Measurements from ENCODE around the gene PTH1R.

PTH1R gene

GRCh38 chr3:46862369-46863025 is 15.0 kb upstream of the PTH1R start:
- no peak overlapping the region for H3K27ac ChIP-seq
- no peak for DNase-seq (ENCODE audit: low read depth, low spot score)

- DNase-seq (ENCODE audit: low read depth, low spot score): no peak
- H3K27ac ChIP-seq: no peak within 1 kb of the TSS
Measured at GRCh38 chr3:46863261-46863782, 14.2 kb upstream of the PTH1R start, which contains the start of gene MYL3. Gene MYL3 (minus strand): TSS chr3:46863444. CDS start chr3:46863390, 54 bp downstream.

GRCh38 chr3:46864061-46864881 is 13.2 kb upstream of the PTH1R start:
- no peak overlapping the region for H3K27ac ChIP-seq
- no peak for DNase-seq (ENCODE audit: low read depth, low spot score)

- DNase-seq (ENCODE audit: low read depth, low spot score): no peak
- H3K27ac ChIP-seq: no peak overlapping the region
Measured at GRCh38 chr3:46865031-46865507, 12.5 kb upstream of the PTH1R start.

- DNase-seq (ENCODE audit: low read depth, low spot score): no peak
- no peak overlapping the region for H3K27ac ChIP-seq
Measured at GRCh38 chr3:46865546-46865945, 12.0 kb upstream of the PTH1R start.

DNA sequence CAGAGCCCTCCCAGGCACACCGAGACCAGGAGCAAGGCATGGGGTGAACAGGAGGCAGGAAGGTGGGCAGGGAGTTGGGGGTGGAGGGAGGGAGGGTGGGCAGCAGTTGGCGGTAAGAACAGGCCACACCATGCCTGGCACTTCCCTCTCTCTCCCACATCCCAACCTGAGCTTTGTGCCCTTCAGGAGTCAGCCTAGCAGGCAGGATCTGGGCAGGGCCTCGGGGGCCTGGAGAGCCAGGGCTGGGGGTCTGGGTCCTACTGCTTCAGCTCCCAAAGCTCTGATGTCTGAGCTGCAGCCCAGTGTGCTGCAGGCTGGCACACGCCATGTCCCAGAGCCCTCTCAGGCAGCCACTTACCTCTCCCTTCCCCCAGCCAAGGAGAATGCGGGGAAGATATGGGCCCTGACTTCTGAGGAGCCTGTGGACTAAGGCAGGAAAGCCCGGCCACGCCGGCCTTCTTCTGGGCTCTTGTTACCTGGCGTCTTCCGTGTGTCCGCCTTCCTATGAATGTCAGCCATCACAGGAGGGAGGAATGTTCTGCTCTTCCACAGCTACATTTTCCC is 11.4 kb upstream of the PTH1R start:
- H3K27ac ChIP-seq: no peak overlapping the region
- DNase-seq (ENCODE audit: low read depth, low spot score): no peak

- DNase-seq (ENCODE audit: low read depth, low spot score): no peak
Measured at GRCh38 chr3:46866720-46867549, 10.6 kb upstream of the PTH1R start.

DNA sequence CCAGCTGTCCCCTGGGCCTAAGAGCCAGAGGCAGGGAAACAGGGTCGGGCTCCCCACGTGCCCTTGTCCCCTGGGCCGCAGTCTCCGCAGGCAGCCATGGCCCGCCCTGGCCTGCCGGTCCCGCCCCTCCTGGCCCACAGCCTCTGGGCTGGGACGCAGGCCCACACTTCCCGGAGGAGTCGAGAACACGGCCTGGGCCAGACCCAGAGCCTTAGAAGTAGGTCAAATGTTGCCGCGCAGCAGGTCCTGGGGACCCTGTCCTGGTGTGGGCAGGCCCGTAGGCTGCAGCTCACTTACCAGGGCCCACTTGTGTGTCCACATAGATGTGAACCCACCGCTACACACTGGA is 10.0 kb upstream of the PTH1R start:
- H3K27ac ChIP-seq: no peak overlapping the region
- no peak for DNase-seq (ENCODE audit: low read depth, low spot score)

More at GRCh38 chr3:46866720-46867549, 10.6 kb upstream of the PTH1R start:
- no peak overlapping the region for H3K27ac ChIP-seq

- no peak for DNase-seq (ENCODE audit: low read depth, low spot score)
- H3K27ac ChIP-seq: no peak overlapping the region
Measured at GRCh38 chr3:46868287-46868686, 9.2 kb upstream of the PTH1R start.

DNA sequence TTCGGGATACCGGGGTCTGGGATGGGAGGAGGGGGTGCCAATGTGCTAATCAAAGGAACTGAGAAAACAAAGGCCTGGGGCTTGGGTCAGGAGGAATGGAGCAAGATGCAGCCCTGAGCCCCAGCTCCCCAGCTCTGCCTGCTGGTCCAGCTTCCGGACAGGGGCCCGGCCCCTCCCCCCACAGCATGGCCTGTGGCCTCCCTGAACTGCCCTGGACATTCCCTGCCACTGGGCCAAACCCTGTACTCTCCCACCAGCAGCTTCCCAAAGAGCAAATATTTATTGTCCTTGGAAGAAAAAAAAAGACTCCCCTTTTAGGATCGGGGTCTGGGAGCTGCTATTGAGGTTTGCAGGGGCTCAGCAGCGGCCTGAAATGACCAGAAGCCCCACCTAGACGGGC is 8.6 kb upstream of the PTH1R start:
- DNase-seq (ENCODE audit: low read depth, low spot score): no peak
- H3K27ac ChIP-seq: no peak overlapping the region

DNA sequence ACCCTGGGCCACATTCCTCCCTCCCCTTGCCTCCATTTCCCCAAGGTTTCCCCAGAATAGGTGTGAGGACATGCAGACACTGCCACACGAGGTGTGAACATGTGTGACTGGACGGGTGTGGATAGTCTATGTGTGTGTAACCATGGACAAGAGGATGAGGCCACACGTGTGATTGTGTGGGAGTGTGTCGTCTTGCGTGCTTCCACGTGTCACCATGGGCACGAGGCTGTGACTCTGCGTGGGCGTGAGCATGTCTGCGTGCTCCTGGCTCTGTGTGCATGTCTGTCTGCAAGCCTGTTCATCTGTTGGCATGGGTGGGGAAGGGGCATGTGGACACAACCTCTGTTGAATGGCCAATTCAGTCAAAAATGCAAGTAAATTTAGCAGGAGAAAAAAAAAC is 8.1 kb upstream of the PTH1R start:
- no peak overlapping the region for H3K27ac ChIP-seq
- DNase-seq (ENCODE audit: low read depth, low spot score): no peak

DNA sequence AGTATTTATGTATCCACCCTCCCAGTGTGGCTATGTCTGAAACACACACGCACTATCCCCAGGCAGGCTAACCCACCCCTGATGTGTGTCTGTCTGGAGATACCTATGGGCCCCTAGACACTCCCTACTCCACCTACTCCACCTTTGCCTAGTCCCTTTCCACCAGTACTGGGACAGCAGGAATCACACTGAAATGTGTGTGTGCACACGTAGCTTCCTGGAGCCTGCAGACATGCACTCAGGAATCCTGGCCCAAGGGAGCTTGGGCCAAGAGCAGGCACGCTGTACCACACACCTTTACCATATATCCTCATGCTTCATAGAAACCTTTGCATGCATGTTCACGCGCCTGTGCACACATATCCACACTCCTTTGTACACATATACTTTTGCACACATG is 6.9 kb upstream of the PTH1R start:
- H3K27ac ChIP-seq: no peak overlapping the region
- DNase-seq (ENCODE audit: low read depth, low spot score): no peak

DNA sequence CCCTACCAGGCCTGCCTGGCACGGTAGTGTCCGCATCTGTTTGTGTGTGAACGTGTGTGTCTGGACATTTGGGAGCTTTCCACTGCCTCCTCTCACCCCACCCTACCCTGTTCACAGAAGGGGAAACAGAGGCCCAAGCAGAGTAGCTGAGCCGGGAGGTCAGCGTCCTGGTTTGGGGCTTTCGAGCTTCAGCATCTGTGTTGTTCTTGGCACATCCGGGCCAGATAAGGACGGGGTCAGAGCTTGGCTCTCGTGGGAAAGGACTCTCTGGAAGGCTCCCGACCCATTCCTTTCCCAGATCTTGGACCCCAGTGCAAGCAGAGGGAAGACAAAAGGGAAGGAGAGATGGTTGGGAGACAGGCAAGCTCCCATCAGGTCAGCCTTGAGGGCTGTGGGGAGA is 6.3 kb upstream of the PTH1R start:
- DNase-seq (ENCODE audit: low read depth, low spot score): no peak

DNA sequence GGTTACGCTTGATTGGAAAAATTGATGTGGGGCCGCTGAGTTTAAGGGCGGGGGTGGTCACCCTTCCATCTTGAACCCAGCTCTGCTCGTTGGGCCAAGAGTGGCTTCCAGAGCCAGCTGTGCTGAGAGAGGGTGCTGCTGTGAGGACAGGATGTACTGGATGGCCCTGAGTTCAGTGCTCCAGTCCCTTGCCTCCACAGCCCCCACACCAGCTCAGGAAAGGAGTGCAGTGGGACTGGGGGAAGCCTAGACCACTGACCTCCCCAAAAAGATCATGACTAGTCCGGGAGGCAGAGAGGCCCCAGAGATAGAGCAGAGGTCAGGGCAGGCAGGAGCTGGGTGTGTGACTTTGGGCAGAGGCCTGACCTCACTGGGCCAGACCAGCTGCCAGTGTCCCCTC is 4.0 kb upstream of the PTH1R start:
- H3K27ac ChIP-seq: no peak overlapping the region
- no peak for DNase-seq (ENCODE audit: low read depth, low spot score)

More for the DNA sequence above, 6.3 kb upstream of the PTH1R start:
- no peak overlapping the region for H3K27ac ChIP-seq

DNA sequence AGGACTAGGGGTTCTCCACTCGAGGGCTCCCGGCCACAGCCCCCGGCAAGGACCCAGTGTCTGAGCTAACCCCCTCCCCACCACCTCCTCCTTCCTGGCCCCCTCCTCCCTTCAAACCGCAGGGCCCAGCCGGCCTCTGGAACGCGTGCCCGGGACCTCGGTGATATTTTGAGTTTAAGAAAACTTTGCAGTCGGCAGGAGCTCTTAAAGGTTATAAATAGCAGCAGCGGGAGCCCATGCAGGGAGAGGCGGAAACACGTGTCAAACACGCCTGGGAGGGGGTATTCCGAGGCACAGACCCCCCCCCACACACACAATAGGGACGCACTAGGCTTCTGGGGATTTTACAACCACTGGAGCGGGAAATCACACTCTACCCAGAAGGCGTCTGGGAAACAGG is 3.1 kb upstream of the PTH1R start:
- no peak for DNase-seq (ENCODE audit: low read depth, low spot score)
- no peak overlapping the region for H3K27ac ChIP-seq

DNA sequence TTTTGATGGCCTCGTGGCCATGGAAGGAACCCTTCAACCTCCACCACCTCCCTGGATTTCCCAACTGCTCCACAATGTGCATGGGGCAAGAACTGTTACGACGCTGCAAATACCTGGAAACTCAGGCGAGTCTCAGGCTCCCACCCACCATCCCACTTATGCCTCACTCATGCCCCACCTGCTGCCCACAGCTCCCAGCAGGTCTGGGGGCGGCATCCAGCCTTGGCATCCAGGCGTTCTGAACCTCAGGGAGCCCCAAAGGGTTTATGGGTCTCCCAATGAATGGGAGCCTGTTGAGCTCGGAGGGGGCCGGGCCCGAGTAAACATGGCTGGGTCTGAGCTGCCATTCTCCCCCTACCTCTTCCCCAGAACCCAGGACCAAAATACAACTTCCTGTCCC is 2.0 kb upstream of the PTH1R start:
- DNase-seq (ENCODE audit: low read depth, low spot score): no peak
- no peak overlapping the region for H3K27ac ChIP-seq

DNA sequence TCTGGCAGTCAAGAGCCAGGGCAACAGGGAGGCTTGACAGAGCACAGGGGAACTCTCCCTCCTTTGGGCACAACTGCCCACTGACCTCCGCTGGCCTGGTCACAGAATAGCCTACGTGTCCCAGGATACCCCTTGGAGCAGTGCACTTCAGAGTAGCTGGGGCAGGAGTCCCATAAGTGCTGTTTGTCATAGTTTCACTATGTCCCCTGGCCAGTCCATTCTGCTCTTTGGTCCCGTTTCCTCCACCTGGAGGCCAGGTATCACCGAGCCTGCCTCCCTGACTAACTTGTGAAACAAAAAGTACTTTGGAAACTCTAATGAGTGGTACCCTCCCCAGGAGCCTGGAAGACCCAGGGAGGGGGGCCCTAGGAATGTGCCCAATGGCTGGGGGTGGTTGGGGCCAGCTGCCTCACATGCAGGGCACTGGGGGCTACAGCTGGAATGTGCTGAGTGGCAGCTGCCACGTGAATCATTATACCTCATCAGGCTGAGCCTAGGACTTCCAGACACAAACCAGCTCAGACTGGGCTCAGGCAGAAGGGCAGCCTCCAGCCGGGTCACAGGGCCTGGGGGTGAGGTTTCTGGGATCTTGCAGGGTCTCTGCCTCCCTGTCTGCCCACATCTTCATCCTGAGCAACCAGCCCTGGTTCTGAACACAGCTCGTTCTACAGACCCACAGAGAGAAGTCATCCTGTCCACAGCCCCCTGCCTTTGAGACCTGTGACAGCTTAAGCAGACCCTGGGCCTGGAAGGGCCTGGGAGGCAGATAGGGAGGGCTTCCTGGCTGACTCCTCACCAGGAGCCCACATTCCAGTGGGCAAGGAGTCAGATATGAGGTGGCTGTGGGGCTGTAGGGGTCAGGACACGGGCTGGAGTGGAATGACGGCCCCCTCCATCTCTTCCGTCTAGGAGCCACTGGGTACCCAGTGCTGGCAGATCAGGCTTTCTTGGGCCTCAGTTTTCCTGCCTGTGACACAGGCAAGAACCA is 914 bp upstream of the PTH1R start:
- DNase-seq (ENCODE audit: low read depth, low spot score): no peak
- H3K27ac ChIP-seq: no peak overlapping the region

GRCh38 chr3:46878781-46879436 is 1.4 kb downstream of the PTH1R start:
- no peak overlapping the region for H3K27ac ChIP-seq
- no peak for DNase-seq (ENCODE audit: low read depth, low spot score)

Measured in epithelial cell of prostate (primary cell).